GM18508 (cell line): Measurements from ENCODE around the gene TBK1.
"Not testable (repeated sequence)": the region's sequence is repeated elsewhere in the genome, so short reads cannot be mapped to it uniquely, and the experiment has no call there.

Source experiments
- ATAC-seq: cut with Tn5 transposase; IDR thresholded peaks from one replicate; pipeline ENCODE4 v1.9.1; 2021; ENCODE audit warnings: moderate number of reproducible peaks; ENCODE audit not compliant: insufficient read depth, unreplicated experiment

TBK1 gene

DNA sequence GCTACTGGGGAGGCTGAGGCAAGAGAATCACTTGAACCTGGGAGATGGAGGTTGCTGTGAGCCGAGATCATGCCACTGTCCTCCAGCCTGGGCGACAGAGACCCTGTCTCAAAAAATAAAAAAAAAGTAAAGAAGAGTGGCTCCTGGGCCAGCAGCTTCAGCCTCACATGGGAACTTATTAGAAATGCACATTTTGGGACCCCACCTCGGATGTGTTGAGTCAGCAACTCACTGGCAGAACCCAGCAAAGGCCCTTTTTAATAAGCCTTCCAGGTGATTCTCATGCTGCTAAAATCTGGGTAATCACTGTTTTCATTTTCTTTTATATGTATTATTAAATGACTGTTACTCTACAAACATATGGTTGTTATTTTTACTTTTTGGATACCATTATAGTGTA is 41.6 kb downstream of the TBK1 start:
- no peak for ATAC-seq

- ATAC-seq: no peak
These were observed 43.2 kb downstream of the TBK1 start for GRCh38 chr12:64494998-64495729.

DNA sequence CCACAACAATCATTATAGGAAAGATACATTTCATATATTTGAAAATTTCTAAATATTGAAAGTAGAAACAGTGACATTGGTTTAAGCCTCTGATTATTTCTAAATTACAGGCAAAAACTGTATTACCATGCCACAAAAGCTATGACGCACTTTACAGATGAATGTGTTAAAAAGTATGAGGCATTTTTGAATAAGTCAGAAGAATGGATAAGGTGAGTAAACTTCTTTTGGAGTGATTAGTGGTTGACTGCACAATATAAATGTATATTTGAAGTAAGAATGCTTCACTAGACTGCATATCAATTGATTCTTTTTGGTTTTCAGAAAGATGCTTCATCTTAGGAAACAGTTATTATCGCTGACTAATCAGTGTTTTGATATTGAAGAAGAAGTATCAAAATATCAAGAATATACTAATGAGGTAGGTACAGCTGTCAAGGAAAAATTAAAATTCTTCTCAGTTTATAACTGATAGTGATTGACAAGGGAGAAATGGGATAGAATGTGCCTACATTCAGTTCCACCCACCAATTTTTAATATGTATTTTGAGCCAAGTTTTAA is 45.0 kb downstream of the TBK1 start:
- no peak for ATAC-seq

DNA sequence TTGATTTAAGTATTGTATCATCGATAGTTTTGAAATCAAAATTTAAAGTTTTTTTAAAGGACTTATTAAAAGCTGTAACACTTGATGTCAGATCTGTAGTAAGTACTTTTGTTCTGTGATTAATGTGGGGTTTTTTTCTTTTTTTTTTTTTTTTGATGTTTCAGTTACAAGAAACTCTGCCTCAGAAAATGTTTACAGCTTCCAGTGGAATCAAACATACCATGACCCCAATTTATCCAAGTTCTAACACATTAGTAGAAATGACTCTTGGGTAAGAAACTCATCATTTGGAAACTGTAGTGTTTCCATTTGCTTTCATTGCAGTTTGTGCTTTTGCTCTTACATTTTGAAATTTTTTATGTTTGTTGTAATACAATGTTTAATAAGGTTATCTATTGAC is 45.6 kb downstream of the TBK1 start:
- ATAC-seq: no peak

DNA sequence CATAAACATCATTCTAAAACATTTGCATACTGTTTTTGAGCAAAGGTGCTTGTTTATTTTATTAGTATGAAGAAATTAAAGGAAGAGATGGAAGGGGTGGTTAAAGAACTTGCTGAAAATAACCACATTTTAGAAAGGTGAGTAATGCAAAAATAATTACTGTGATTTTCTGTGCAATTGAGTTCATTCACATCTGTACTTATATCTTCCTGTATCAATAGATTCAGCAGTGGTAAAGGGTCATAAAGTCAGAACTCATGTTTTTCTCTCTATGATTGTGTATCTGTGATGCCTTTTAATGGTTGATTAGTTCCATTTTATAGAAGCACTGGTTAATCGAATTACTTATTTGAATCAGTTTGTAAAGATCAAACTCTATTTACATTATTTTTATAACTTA is 46.0 kb downstream of the TBK1 start:
- ATAC-seq: no peak

DNA sequence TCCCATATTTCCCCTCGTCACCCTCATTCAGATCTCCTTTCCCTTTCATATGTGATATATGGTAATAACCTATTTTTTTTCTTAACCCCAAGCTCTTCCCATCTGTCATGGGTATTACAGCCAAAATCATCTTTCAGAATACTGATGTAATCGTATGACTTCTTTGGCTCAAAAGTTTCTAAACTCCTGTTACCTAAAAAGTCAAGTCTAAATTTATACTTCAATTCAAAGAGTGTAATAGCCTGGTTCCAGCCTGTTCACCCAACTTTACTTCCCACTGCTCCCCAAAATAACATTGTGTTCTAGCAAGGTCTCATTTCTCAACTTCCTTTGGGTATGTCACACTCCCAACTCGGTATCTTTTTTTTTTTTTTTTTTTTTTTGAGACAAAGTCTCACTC is 48.5 kb downstream of the TBK1 start:
- ATAC-seq: no peak

DNA sequence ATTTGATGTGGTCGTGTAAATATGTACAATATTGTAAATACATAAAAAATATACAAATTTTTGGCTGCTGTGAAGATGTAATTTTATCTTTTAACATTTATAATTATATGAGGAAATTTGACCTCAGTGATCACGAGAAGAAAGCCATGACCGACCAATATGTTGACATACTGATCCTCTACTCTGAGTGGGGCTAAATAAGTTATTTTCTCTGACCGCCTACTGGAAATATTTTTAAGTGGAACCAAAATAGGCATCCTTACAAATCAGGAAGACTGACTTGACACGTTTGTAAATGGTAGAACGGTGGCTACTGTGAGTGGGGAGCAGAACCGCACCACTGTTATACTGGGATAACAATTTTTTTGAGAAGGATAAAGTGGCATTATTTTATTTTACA is 49.6 kb downstream of the TBK1 start:
- no peak for ATAC-seq

DNA sequence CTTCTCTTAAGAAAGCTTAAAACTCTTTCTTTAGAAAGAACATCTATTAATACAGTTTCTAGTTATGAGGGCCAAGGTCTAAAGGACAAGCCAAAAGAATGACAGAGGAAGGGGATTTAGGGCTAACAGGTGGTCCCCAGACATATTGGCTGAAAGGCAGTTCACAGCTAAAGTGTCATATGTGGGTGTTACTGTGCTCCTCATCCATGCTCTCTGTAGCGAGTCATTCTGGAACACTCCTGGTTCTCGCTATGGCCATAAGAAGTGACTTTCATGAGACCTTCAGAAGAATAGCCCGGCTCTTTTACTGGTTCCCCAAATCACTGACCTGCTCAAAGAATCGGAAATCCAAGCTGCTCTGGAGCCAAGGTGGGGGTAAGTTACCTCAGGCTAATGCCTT is 55.0 kb downstream of the TBK1 start:
- ATAC-seq: no peak

GRCh38 chr12:64510667-64511066 is 58.7 kb downstream of the TBK1 start:
- ATAC-seq: no peak

GRCh38 chr12:64518396-64518795 is 66.5 kb downstream of the TBK1 start:
- no peak for ATAC-seq

- ATAC-seq: no peak
These were observed 69.9 kb downstream of the TBK1 start for GRCh38 chr12:64521833-64522232.

DNA sequence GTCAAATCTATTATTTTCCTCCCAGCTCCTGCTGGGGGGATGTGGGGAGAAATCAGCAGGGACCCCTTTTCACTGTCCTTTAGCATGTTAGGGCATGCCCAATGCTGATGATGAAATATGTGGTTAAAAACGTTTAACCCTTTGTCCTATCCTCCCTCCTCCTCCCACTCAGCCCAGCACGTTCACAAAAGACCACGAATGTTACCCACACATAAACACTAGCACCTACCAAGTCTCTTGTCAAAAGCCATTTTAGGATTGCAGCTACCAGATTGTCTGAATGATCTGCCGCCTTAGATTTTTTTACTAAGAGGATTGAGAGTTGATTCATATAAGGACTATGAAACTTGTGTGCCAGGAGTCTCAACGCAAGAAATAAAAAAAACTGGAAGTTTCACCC is 70.4 kb downstream of the TBK1 start:
- ATAC-seq: no peak

DNA sequence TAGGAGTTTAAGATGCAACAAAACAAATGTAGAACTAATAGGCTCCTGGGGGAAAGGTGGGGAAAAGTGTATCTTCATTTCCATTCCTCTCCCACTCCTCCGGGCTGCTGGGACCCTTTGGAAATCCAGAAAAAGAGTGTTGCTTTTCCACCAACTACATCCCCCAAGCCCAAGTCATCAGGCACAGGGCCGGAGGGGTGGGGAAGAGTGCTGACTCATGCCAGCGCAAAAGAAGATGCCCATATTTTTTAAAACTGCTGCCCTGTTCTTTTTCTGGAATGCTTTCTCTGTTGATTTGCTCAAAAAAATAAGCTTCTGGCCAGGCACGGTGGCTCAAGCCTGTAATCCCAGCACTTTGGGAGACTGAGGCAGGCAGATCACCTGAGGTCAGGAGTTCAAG is 70.9 kb downstream of the TBK1 start:
- no peak for ATAC-seq

GRCh38 chr12:64523565-64524444 is 71.9 kb downstream of the TBK1 start:
- not testable (repeated sequence) for ATAC-seq

GRCh38 chr12:64525461-64526160 is 73.7 kb downstream of the TBK1 start:
- ATAC-seq: no peak

- ATAC-seq: no peak
These were observed 74.9 kb downstream of the TBK1 start for GRCh38 chr12:64526859-64527258.

- ATAC-seq: no peak
These were observed 76.7 kb downstream of the TBK1 start for GRCh38 chr12:64528616-64529015.

DNA sequence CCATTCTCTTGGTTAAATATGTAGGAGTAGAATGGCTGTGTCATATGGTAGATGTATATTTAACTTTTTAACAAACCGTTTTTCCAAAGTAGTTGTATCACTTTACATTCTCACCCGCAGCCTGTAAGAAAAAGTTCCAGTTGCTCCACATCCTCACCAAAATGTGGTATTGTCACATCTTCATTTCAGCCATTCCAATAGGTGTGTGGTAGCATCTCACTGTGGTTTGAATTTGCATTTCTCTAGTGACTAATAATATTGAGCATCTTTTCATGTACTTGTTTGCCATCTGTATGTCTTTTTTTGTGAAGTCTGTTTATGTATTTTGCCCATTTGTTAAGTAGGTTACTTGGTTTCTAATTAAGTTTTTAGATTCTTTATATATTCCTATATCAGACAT is 78.6 kb downstream of the TBK1 start:
- no peak for ATAC-seq

- no peak for ATAC-seq
These were observed 79.9 kb downstream of the TBK1 start for GRCh38 chr12:64531665-64532334.

DNA sequence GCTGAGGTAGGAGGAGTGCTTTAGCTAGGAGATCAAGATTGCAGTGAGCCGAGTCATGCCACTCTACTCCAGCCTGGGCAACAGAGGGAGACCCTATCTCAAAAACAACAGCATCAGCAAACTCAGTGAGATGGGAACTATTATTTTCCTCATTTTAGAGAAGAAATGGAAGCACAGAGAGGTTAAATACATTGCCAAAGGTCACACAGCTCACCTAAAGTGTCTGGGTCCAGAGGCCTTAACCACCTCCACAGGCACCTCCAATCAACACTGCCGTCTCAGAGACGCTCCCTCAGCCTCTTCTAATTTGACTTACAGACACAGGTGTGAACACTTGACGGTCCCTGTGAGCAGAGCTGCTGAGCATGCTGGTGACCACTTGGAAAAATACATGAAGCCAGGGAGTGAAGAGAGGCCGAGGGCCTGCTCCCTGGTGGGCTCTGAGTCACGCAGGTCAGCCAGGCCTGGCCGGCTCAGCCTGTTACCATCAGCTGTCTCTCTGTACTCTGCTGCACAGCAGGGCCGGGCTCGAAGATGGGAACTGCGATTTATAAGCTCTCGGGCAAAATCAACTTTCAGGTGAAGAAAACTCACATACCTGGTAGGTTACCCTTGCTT is 80.9 kb downstream of the TBK1 start:
- ATAC-seq: no peak
